Cardiac atrium fibroblast (primary cell): ENCODE measurements around the gene BTF3L4. TPM values are rescaled to one million over a fixed set of nuclear protein-coding genes. Genes with fewer than 3 reads are reported as not detected.

ENCODE experiments used
- total RNA-seq: library from RNA; depleted of rRNA; stranded (reverse); fragments of >200 nt; gene quantifications from 2 replicates; pipeline ENCODE4 v1.2.3, GENCODE V29; 2015

The BTF3L4 gene
- 39.9 and 54.6 TPM in 2 replicates for total RNA-seq

GRCh38 chr1:52056163-52056936, at the start of gene BTF3L4:
Gene BTF3L4, plus strand, starts transcription at chr1:52056295. Its CDS starts 3,553 bp downstream, at chr1:52059848.

GRCh38 chr1:52033190-52034049, 22.7 kb upstream of the BTF3L4 start, which contains the start of gene KTI12:
Gene KTI12, minus strand, starts transcription at chr1:52033810. Its CDS starts 49 bp downstream, at chr1:52033761.

GRCh38 chr1:52055066-52055865, 829 bp upstream of the BTF3L4 start, which contains the start of gene TXNDC12:
Gene TXNDC12, minus strand, starts transcription at chr1:52055191. Its CDS starts 95 bp downstream, at chr1:52055096.

Other genes starting within 250 kb of the BTF3L4 start
- gene NRDC, start 177.6 kb upstream of the BTF3L4 start, total RNA-seq, result 51.3 and 54.1 TPM in 2 replicates
- 2.0 and 2.4 TPM in 2 replicates for gene RAB3B, start 65.6 kb upstream of the BTF3L4 start, total RNA-seq
- 9.1 and 10.3 TPM in 2 replicates for gene KTI12, start 22.5 kb upstream of the BTF3L4 start, total RNA-seq
- 52.9 and 53.3 TPM in 2 replicates for gene TXNDC12, start 1.1 kb upstream of the BTF3L4 start, total RNA-seq
- gene ZFYVE9, start 85.8 kb downstream of the BTF3L4 start, total RNA-seq, result 18.6 and 20.6 TPM in 2 replicates